Stimulated activated CD4-positive, alpha-beta T cell treated with anti-CD3 and anti-CD28 coated beads, Interleukin-4, amount 100 ng/mL, for 24 hours (primary cell): Measurements from ENCODE around the gene HSPA1B.
"Not testable (repeated sequence)": the region's sequence is repeated elsewhere in the genome, so short reads cannot be mapped to it uniquely, and the experiment has no call there.

Source experiments
- DNase-seq: peaks from one replicate; pipeline ENCODE4 v3.0.0-alpha.2; 2020

HSPA1B gene

GRCh38 chr6:31827286-31828079 is at the start of gene HSPA1B:
Gene HSPA1B (plus strand): TSS chr6:31827738. CDS start chr6:31827951, 213 bp downstream.
- peak; percentile 94 for DNase-seq

- no peak for DNase-seq
Measured at GRCh38 chr6:31778193-31778592, 49.3 kb upstream of the HSPA1B start.

DNA sequence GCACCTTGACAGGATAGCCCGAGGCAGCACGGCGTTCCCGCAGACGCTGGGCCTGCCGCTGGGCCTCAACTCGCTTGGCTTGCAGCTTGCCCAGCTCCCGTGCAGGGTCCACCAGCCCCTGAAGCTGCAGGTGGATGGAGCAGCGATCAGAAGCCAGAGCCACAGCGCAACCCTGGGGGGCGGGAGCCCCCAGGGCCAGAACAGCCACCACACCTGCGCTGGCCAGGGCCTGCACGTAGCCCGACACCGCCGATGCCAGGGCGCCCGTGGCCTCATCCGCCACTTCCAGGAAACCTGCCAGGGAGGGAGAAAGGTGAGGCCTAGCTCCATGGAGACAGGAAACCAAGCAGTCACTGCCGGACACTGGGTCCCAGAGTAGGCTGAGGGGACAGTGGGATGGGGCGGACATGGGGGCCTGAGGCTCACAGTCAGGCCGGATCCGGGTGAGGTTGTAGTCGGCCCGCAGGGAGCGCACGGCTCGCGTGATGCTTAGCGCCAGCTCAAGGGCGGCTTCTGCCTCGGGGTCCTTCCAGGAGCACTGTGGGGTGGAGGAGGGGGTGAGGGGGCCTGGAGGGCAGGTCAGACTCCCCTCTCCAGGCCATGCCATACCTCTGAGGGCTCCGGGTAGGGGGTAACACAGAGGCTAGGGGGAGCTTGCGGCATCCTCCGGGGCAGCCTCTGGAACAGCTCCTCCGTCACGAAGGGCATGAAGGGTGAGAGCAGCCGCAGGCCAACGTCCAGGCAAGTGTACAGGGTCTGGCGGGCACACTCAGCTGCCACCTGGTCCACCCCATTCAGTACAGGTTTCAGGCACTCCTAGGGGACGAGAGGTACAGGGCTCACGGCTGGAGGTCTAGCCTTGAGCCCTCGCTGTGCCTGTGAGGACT is 48.3 kb upstream of the HSPA1B start:
- no peak for DNase-seq

DNA sequence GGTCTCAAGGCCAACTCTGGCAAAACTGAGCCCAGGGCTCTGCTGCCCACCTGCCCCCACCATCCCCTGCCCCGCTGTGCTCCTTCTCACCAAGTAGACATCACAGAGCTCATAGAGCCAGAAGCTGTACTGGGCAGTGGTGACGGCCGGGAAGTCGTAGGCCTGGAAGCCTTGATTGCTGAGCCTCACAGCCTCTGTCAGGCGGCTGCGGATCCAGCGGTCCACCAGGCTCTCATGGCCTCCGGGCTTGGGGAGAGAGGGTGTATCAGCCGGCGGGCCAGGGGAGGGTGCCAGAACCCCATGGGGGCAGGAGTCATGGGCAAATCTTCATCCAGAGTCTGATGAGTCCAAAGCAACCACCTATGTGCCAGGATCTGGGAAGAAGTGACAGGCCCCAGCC is 47.6 kb upstream of the HSPA1B start:
- no peak for DNase-seq

GRCh38 chr6:31780507-31781243 is 46.9 kb upstream of the HSPA1B start:
- no peak for DNase-seq

DNA sequence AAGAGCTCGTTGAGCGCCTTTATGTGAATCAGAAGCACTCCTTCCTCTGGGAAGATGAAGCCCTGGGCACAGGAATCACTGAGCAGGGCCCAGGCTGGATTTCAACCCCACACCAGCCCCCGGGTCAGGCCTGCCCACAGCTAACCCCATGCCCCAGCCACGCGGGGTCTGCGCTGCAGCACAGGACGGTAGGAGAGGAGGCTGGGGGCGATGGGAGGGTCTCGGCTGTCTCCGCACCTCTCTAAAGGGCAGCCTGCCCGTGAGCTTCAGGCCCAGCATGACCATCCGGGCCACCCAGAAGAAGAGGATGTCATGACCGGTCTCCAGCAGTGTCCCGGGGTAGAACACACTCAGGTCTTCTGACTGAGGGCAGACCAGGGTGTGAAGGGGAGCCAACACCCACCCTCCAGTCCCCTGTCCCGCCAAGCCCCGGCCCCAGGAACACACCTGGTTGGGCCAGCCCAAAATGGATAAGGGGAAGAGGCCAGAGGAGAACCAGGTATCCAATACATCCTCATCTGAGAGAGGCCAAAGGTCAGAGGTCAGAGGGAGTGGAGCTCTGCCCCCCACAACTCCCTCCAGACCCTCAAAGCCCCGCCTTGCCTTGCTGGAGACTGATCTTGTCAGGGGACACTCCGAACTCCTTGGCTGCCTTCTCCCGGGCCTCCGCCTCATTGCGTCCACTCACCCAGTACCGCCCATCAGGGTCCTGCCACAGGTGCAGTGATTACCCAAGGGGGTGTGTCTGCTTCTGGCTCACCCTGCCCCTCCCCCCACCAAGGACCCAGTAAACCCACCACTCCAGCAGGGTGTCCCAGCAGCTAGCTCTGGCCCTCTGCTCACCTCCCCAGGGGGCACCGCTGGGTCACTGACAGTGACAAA is 46.1 kb upstream of the HSPA1B start:
- no peak for DNase-seq

DNA sequence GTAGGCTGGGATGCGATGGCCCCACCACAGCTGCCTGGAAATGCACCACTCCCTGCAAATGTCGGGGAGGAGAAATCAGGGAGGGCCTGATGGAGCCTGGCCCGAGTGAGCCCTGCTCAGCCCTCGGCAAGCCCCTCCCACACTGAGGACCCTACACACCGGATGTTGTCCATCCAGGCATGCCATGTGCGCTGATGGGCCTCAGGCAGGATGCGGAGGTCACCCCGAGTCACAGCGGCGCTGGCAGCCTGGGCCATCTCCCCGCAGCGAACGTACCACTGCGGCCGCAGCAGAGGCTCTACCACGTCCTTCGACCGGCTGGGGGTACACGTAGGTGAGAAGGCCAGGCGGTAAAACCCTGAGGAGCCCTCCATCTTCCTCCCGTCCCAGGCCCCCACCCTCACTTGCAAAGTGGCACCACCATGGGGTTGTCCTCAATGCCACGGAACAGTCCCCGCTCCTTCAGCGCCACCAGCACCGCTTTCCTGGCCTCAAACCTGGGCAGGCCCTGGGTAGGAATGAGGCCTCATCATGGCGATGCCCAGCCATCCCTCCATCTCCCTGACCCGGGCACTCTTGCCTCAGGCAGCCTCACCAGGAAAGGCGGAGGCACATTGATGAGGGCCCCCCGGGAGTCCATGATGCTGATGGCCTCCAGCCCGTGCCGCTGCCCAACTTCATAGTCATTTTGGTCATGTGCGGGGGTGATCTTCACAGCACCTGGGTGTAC is 45.2 kb upstream of the HSPA1B start:
- no peak for DNase-seq

- no peak for DNase-seq
Measured at GRCh38 chr6:31784098-31784925, 43.2 kb upstream of the HSPA1B start.

DNA sequence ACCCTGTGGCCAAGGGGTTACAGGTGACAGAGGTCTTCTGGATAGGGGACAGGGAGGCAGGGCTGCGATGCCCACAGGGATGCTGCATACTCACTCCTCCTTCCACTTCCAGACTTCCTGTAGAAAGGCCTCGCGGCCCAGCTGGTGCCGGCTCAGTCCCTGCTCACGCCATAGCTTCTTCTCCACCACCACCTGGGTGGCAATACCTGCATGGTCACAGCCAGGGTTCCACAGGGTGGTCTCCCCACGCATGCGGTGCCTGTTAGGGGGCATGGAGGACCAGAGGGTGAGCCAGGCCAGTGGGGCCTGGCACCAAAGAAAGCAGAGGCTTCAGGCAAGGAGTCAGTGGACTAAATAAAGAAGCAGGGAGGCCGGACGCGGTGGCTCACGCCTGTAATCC is 42.1 kb upstream of the HSPA1B start:
- DNase-seq: no peak

DNA sequence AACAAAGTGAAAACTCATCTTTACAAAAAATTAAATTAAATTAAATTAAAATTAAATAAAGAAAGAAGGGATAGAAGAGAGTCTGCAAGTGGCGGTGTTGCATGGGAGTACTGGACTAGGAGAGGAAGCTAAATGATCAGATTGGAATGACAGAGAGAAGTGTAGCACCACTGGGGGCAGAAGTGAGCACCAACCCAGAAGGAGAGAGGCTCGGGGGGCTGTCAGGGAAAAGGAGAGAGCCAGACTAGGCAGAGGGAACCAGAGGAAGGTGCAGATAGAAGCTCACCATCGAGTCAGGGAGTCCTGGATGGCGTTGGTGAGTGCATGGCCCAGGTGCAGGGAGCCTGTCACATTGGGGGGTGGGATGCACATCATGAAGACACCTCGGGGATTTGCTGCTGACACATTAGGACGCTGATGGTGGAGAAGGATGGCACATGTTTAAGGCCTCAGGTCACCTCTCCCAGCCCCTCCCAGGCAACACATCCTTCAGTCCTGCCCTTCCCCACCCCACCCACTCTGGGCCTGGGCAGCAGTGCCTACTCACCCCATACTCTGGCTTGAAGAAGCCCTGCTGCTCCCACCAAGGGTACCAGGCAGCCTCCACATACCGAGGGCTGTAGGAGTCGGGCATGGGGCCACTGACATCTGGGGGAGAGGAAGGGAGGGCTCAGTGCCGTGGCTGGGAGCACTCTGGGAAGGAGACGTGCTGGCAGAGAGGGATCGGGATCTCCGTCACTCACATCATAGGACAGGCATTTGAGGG is 36.0 kb upstream of the HSPA1B start:
- peak; percentile 46 for DNase-seq

DNA sequence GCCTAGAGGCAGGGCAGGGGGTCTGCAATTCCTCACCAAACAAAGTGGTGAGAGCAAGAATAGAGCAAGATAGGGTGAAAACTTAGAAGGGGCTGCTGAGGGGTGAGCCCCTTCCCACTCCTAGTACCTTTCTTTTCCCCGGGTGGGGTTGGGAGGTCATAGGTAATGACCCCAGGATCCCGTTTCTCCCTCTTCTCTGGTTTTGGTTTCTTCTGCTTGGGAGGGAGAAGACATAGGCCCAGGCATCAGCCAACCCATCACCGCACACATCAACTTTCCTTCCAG is 35.5 kb upstream of the HSPA1B start:
- DNase-seq: no peak

DNA sequence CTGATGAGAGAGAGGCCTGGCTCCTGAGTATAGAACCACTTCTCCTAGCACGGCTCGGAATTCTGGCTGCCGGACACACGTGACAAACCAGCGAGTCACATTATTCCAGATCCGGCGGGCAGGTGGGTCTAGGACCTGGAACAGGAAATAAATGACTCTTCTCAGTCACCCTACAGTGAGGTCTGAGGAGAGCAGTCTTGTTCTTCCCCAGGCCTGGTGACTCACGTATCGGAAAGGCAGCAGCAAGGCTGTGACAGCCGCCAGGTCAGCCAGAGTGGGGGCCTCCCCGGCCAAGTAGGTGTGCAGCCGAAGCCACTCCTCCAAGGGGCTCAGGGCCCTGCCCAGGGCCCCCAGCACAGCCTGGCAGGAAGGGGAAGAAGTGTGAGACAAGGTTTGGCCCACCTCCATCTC is 34.8 kb upstream of the HSPA1B start:
- no peak for DNase-seq

- DNase-seq: not testable (repeated sequence)
Measured at GRCh38 chr6:31793927-31794245, 33.7 kb upstream of the HSPA1B start.

DNA sequence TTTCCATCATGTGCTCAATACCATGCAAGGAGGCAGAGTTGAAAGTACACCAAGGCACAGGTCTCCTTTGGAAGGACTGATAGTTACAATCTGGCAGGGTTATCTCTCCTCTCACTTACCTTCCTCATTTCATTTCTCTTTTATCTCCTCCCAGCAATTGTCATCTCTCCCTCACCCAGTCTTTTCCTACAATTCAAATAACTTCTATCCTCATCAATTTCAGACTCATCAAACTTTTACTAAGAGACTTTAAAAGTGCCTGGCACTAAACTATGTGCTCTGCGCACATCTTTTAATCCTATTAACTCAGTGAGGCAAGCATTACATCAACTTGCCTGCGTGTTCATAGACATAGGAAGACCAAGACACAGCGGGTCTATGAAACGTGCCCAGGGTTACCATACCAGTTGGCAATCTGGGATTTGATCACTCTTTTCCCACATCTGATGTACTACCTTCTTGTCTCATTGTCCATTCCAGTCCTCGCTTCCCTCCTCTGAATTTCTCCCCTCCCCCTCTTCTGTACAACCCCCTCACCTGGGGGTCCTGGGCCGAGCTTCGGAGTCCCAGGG is 33.2 kb upstream of the HSPA1B start:
- no peak for DNase-seq

- DNase-seq: no peak
Measured at GRCh38 chr6:31794866-31795615, 32.5 kb upstream of the HSPA1B start.

GRCh38 chr6:31795616-31796298 is 31.8 kb upstream of the HSPA1B start, which contains the start of gene VARS1:
Gene VARS1 (minus strand): TSS chr6:31795752. CDS start chr6:31795217, 535 bp downstream.
- DNase-seq: peak; percentile 86

DNA sequence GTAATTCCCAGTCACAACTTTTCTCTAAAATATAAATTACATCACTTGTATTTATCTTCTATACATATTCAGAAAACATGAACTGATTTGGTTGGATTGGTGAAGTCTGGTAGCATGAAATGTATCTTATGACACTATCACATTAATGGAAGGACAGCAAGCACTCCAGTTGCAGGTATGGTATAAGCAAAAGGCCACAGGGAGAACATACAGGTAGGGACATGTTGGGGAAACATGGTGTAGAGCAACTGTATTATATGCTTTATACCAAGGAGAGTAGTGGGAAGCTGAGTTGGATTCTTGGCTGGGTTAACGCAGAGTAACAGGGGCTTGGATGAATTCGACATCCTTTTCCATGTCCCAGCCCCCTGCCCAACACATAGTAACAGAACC is 30.5 kb upstream of the HSPA1B start:
- no peak for DNase-seq

DNA sequence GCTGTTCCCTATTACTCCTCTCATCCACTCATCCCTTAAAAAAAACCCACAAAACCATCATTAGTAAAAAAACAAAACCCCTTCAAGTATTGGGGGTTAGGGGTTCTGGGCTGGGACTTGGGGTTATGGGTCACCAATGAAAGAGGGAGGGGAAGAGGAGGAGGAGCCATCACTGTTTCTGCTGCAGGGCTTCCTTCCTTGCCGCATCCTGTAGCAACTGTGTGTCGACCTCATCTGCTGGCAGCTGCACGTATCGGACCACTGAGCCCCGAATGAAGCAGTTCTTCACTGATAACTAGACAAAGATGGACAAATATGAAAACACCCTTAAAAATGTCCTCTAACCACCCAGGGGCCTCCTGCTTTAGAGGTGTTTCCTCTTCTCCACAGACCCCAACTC is 29.9 kb upstream of the HSPA1B start:
- DNase-seq: no peak
